ENCODE results near the gene MRO. TPM values are rescaled to one million over a fixed set of nuclear protein-coding genes. Genes with fewer than 3 reads are reported as not detected.

MRO gene
- total and polyA plus RNA-seq, 7 donors, result 0.11 to 1.7 (median 0.82) TPM

GRCh38 chr18:50805732-50806131 is 14.1 kb downstream of the MRO start:
- H3K27ac ChIP-seq, result no peak overlapping the region
- no peaks in the 10 kb centered on the region for H3K36me3 ChIP-seq (ENCODE audit: insufficient read depth in 1 of 2, low read depth in 1 of 2)
- no peaks in the 10 kb centered on the region for H3K9me3 ChIP-seq
- H3K4me1 ChIP-seq, result no peaks in the 10 kb centered on the region
- no peak for DNase-seq
- no peaks in the 10 kb centered on the region for H3K27me3 ChIP-seq (ENCODE audit: insufficient read depth in 3 of 3, low read length in 2 of 3)
- H3K4me3 ChIP-seq, result no peak overlapping the region
- peak in 2 of 4 donors; percentile 38 to 42 for ATAC-seq
- 85 to 92% (median 91%) methylated on average over 5 of the region's 5 CpGs for WGBS, 3 donors
- intact Hi-C loops (cut with DNase I), result no loop called here
- no peak for TF ChIP-seq CTCF (IDR thresholded peaks at IDR 0.05)

- intact Hi-C loops (cut with DNase I), result no loop called here
- no peak overlapping the region for H3K4me3 ChIP-seq
- no peaks in the 10 kb centered on the region for H3K27me3 ChIP-seq (ENCODE audit: insufficient read depth in 3 of 3, low read length in 2 of 3)
- ATAC-seq, result no peak
- H3K9me3 ChIP-seq, result no peaks in the 10 kb centered on the region
- no peak overlapping the region for H3K27ac ChIP-seq
- no peaks in the 10 kb centered on the region for H3K36me3 ChIP-seq (ENCODE audit: insufficient read depth in 1 of 2, low read depth in 1 of 2)
- H3K4me1 ChIP-seq, result no peaks in the 10 kb centered on the region
- DNase-seq, result no peak
- 76 to 83% (median 81%) methylated on average over 11 of the region's 11 CpGs for WGBS, 3 donors
- no peak for TF ChIP-seq CTCF (IDR thresholded peaks at IDR 0.05)
Observed at GRCh38 chr18:50803592-50803991, 16.2 kb downstream of the MRO start.

GRCh38 chr18:50802141-50802540 is 17.7 kb downstream of the MRO start:
- intact Hi-C loops (cut with DNase I), result no loop called here
- Histone ChIP-seq H3K4me3 (no peak overlapping the region), H3K36me3 (ENCODE audit: insufficient read depth in 1 of 2, low read depth in 1 of 2) (no peaks in the 10 kb centered on the region), H3K27ac (no peak overlapping the region), H3K27me3 (ENCODE audit: insufficient read depth in 3 of 3, low read length in 2 of 3) (no peaks in the 10 kb centered on the region), H3K9me3 (no peaks in the 10 kb centered on the region), H3K4me1 (no peaks in the 10 kb centered on the region)
- no peak for TF ChIP-seq CTCF (IDR thresholded peaks at IDR 0.05)
- ATAC-seq (no peak), DNase-seq (no peak)
- 62 to 95% (median 77%) methylated on average over 3 of the region's 3 CpGs for WGBS, 3 donors

- 39 to 54% (median 41%) methylated on average over 7 of the region's 7 CpGs for WGBS, 3 donors
- no peaks in the 10 kb centered on the region for H3K27me3 ChIP-seq (ENCODE audit: insufficient read depth in 3 of 3, low read length in 2 of 3)
- intact Hi-C loops (cut with DNase I), result no loop called here
- DNase-seq (no peak), ATAC-seq (no peak)
- no peaks in the 10 kb centered on the region for H3K4me1 ChIP-seq
- no peak overlapping the region for H3K4me3 ChIP-seq
- no peaks in the 10 kb centered on the region for H3K9me3 ChIP-seq
- H3K27ac ChIP-seq, result no peak overlapping the region
- H3K36me3 ChIP-seq (ENCODE audit: insufficient read depth in 1 of 2, low read depth in 1 of 2), result no peaks in the 10 kb centered on the region
- no peak for TF ChIP-seq CTCF (IDR thresholded peaks at IDR 0.05)
Observed at GRCh38 chr18:50797142-50797541, 22.7 kb downstream of the MRO start.

- no peak for TF ChIP-seq CTCF (IDR thresholded peaks at IDR 0.05)
- ATAC-seq (no peak), DNase-seq (no peak)
- 84 to 91% (median 85%) methylated on average over 2 of the region's 2 CpGs for WGBS, 3 donors
- no peaks in the 10 kb centered on the region for H3K27me3 ChIP-seq (ENCODE audit: insufficient read depth in 3 of 3, low read length in 2 of 3)
- intact Hi-C loops (cut with DNase I), result no loop called here
- no peak overlapping the region for H3K4me3 ChIP-seq
- no peaks in the 10 kb centered on the region for H3K36me3 ChIP-seq (ENCODE audit: insufficient read depth in 1 of 2, low read depth in 1 of 2)
- H3K9me3 ChIP-seq, result no peaks in the 10 kb centered on the region
- no peaks in the 10 kb centered on the region for H3K4me1 ChIP-seq
- H3K27ac ChIP-seq, result no peak overlapping the region
Observed at GRCh38 chr18:50796495-50796894, 23.3 kb downstream of the MRO start.

All from psoas muscle (tissue), 8 donors.